B cell (primary cell): ENCODE results near the gene CDA. TPM values are rescaled to one million over a fixed set of nuclear protein-coding genes. Genes with fewer than 3 reads are reported as not detected.

Experiments
- ATAC-seq: fragments of 200-7000 bp; cut with Tn5 transposase; one replicate; pipeline ENCODE4 v1.10.0; 2021; ENCODE audit warnings: low read depth, mild to moderate bottlenecking, moderate number of reproducible peaks, moderate library complexity
- CTCF ChIA-PET: fragments of 350-600 bp; sonication (Branson Sonifier 250); formaldehyde crosslinking; loops from one replicate; lab custom pipeline; 2021; ENCODE audit warnings: antibody characterized with exemption, inconsistent platforms; lab: Charles Lee
- POLR2A ChIA-PET: fragments of 350-600 bp; sonication (Branson Sonifier 250); formaldehyde crosslinking; loops from one replicate; lab custom pipeline; 2021; ENCODE audit warnings: antibody characterized with exemption; lab: Charles Lee
- DNase-seq: peaks from one replicate; pipeline ENCODE4 v3.0.0; 2013
- H2AFZ ChIP-seq: 2 replicates; pipeline ENCODE4 v1.6.1; 2012; ENCODE audit warnings: mild to moderate bottlenecking, low read depth, low read length; ENCODE audit not compliant: insufficient read depth, poor library complexity, severe bottlenecking
- H3K27ac ChIP-seq, 2 donors: 1 replicate in 1 of 2; 2 replicates in 1 of 2; pipeline ENCODE4 v1.5.1; 2012 to 2013; ENCODE audit warnings: low read length in 2 of 2, mild to moderate bottlenecking in 2 of 2, moderate library complexity in 1 of 2
- H3K27me3 ChIP-seq, 4 experiments: fragments of 200-600 bp in 1 of 4; sonication (generic) in 1 of 4; replicated peaks in 1 of 4; 1 replicate in 2 of 4; 2 replicates in 2 of 4; pipeline versions ENCODE4 v1.6.1 to v1.7.0; 2013 to 2016; ENCODE audit warnings: low read length in 3 of 4, mild to moderate bottlenecking in 2 of 4, mixed read lengths in 1 of 4, moderate library complexity in 1 of 4; ENCODE audit not compliant: insufficient read depth in 4 of 4, control insufficient read depth in 3 of 4; ENCODE audit errors: control extremely low read depth in 1 of 4
- H3K36me3 ChIP-seq, 2 experiments: replicated peaks in 1 of 2; 1 replicate in 1 of 2; 2 replicates in 1 of 2; pipeline versions ENCODE4 v1.6.1 to v1.7.1; 2013; ENCODE audit warnings: low read length in 1 of 2; ENCODE audit not compliant: insufficient read depth in 2 of 2, control insufficient read depth in 1 of 2; ENCODE audit errors: control extremely low read depth in 1 of 2, extremely low read depth in 1 of 2
- H3K4me1 ChIP-seq, 2 donors: fragments of 200-600 bp in 1 of 2; sonication (generic) in 1 of 2; 1 replicate in 1 of 2; 2 replicates in 1 of 2; pipeline versions ENCODE4 v1.5.1 to v1.6.1; 2013 to 2017; ENCODE audit warnings: low read length in 2 of 2; ENCODE audit not compliant: control insufficient read depth in 2 of 2, insufficient read depth in 2 of 2
- H3K4me2 ChIP-seq: replicated peaks from 2 replicates; pipeline ENCODE3; 2012; ENCODE audit warnings: mild to moderate bottlenecking, low read depth, low read length; ENCODE audit not compliant: poor library complexity, severe bottlenecking
- H3K4me3 ChIP-seq, 5 experiments: fragments of 200-600 bp in 1 of 5; sonication (generic) in 1 of 5; 1 replicate in 3 of 5; 2 replicates in 2 of 5; pipeline versions ENCODE4 v1.5.1 to v1.7.0; 2011 to 2016; ENCODE audit warnings: low read length in 4 of 5, mild to moderate bottlenecking in 4 of 5, low read depth in 2 of 5, control low read depth in 1 of 5, moderate library complexity in 1 of 5; ENCODE audit not compliant: insufficient read depth in 1 of 5; ENCODE audit errors: control extremely low read depth in 1 of 5, extremely low read depth in 1 of 5
- H3K79me2 ChIP-seq: fragments of 200-600 bp; sonication (generic); one replicate; pipeline ENCODE4 v1.6.0; 2016; ENCODE audit warnings: low read length; ENCODE audit not compliant: control insufficient read depth, insufficient read depth
- H3K9ac ChIP-seq: fragments of 200-600 bp; sonication (generic); 2 replicates; pipeline ENCODE4 v1.6.1; 2017; ENCODE audit warnings: mild to moderate bottlenecking, low read length, moderate library complexity
- H3K9me3 ChIP-seq, 3 donors: one replicate each; pipeline versions ENCODE4 v1.6.1 to v1.7.1; 2013; ENCODE audit warnings: low read length in 2 of 3; ENCODE audit not compliant: control insufficient read depth in 2 of 3, insufficient read depth in 1 of 3; ENCODE audit errors: control extremely low read depth in 1 of 3
- H4K20me1 ChIP-seq: 2 replicates; pipeline ENCODE4 v1.6.0; 2012; ENCODE audit warnings: mild to moderate bottlenecking, low read length; ENCODE audit not compliant: insufficient read depth, control insufficient read depth, poor library complexity, severe bottlenecking
- H3K27ac Mint-ChIP-seq: one replicate; pipeline ENCODE4 v1.8.0; 2021; ENCODE audit warnings: mixed read lengths
- H3K27me3 Mint-ChIP-seq: one replicate; pipeline ENCODE4 v1.8.0; 2021; ENCODE audit warnings: mixed read lengths
- H3K4me1 Mint-ChIP-seq: one replicate; pipeline ENCODE4 v1.8.0; 2021; ENCODE audit warnings: mixed read lengths
- H3K4me3 Mint-ChIP-seq: one replicate; pipeline ENCODE4 v1.8.0; 2021; ENCODE audit warnings: mixed read lengths
- H3K9me3 Mint-ChIP-seq: one replicate; pipeline ENCODE4 v1.8.0; 2022; ENCODE audit warnings: mixed read lengths; ENCODE audit not compliant: insufficient read depth
- CTCF ChIP-seq: fragments of 200-600 bp; IDR thresholded peaks from one replicate; pipeline ENCODE4 v1.8.0; 2022; ENCODE audit warnings: antibody characterized with exemption, mild to moderate bottlenecking
- EZH2 ChIP-seq: IDR thresholded peaks from 2 replicates; pipeline ENCODE4 v1.6.1; 2012; ENCODE audit warnings: borderline replicate concordance, low read depth, mild to moderate bottlenecking, moderate library complexity, low read length; ENCODE audit not compliant: insufficient read depth, poor library complexity, severe bottlenecking
- WGBS: methylation state at CpG from one replicate; pipeline ENCODE4 v1.1.5; 2013; ENCODE audit warnings: missing lambda C conversion rate; ENCODE audit not compliant: insufficient coverage; 5-methylcytosine and 5-hydroxymethylcytosine counted together
- intact Hi-C: fragments of 100-400 bp; cut with micrococcal nuclease; formaldehyde crosslinking; loops from one replicate; pipeline ENCODE4 v1.10.0; 2022
- polyA plus RNA-seq: library from polyadenylated mRNA; depleted of rRNA; stranded (reverse); fragments of >200 nt; gene quantifications from 2 replicates; pipeline ENCODE4 v1.2.3, GENCODE V29; 2012
- total RNA-seq, 2 donors: library from RNA; stranded (reverse); fragments of 120-200 nt in 1 of 2; gene quantifications; 1 replicate in 1 of 2; 2 replicates in 1 of 2; pipeline versions ENCODE4 v1.2.3 to v1.2.4, GENCODE V29; 2013 to 2022

CDA gene
- total and polyA plus RNA-seq, 2 donors (not counting 1 experiment from before 2014, with no cell fraction given) = 0.64 TPM; not detected in 1

GRCh38 chr1:20641975-20642374, 53.1 kb downstream of the CDA start:
- POLR2A ChIA-PET = no interaction called here
- TF ChIP-seq EZH2 = no peak
- TF ChIP-seq CTCF = no peak

GRCh38 chr1:20643080-20643479, 54.2 kb downstream of the CDA start:
- no peak for TF ChIP-seq CTCF
- no peak for TF ChIP-seq EZH2
- ATAC-seq = no peak
- no peaks in the 10 kb centered on the region for H3K4me1 Mint-ChIP-seq
- H3K4me2 ChIP-seq = no peak overlapping the region
- 77% methylated on average over 6 of the region's 6 CpGs for WGBS
- H3K36me3 ChIP-seq = peaks cover 0 to 14% of the 10 kb centered on the region in 2 experiments
- ChIA-PET CTCF (interaction anchor here (2.3 to 4.4 kb wide), 2 partner anchors 11 to 118 kb away, joined by 8 to 27 read pairs; partner anchors contain the start of gene PINK1), POLR2A (no interaction called here)
- no peak overlapping the region for H3K27ac ChIP-seq
- no peak overlapping the region for H2AFZ ChIP-seq
- H3K79me2 ChIP-seq = no peaks in the 10 kb centered on the region
- H3K9ac ChIP-seq = no peak overlapping the region
- H3K9me3 Mint-ChIP-seq = no peaks in the 10 kb centered on the region
- H3K27me3 Mint-ChIP-seq = no peaks in the 10 kb centered on the region
- no peaks in the 10 kb centered on the region for H3K4me1 ChIP-seq
- H3K4me3 Mint-ChIP-seq = no peak overlapping the region
- no peaks in the 10 kb centered on the region for H4K20me1 ChIP-seq
- intact Hi-C loops = no loop called here
- H3K9me3 ChIP-seq = no peaks in the 10 kb centered on the region
- H3K4me3 ChIP-seq = no peak overlapping the region
- no peaks in the 10 kb centered on the region for H3K27me3 ChIP-seq
- no peak for DNase-seq
- H3K27ac Mint-ChIP-seq = no peak overlapping the region

More at GRCh38 chr1:20641975-20642374, 53.1 kb downstream of the CDA start:
- Histone ChIP-seq H3K79me2 (no peaks in the 10 kb centered on the region), H3K36me3 (peaks cover 0 to 12% of the 10 kb centered on the region in 2 experiments), H3K4me1 (no peaks in the 10 kb centered on the region), H3K4me2 (no peak overlapping the region), H3K9me3 (no peaks in the 10 kb centered on the region), H3K27ac (no peak overlapping the region), H3K9ac (no peak overlapping the region), H3K4me3 (no peak overlapping the region), H3K27me3 (no peaks in the 10 kb centered on the region), H4K20me1 (no peaks in the 10 kb centered on the region), H2AFZ (no peak overlapping the region)
- H3K27me3 Mint-ChIP-seq = no peaks in the 10 kb centered on the region
- H3K27ac Mint-ChIP-seq = no peak overlapping the region
- CTCF ChIA-PET = interaction anchor here (2.3 to 4.4 kb wide), 2 partner anchors 9 to 117 kb away, joined by 8 to 27 read pairs; partner anchors contain the start of gene PINK1
- ATAC-seq (no peak), DNase-seq (no peak)
- WGBS = 86% methylated on average over 10 of the region's 10 CpGs
- H3K9me3 Mint-ChIP-seq = no peaks in the 10 kb centered on the region
- H3K4me1 Mint-ChIP-seq = no peaks in the 10 kb centered on the region
- intact Hi-C loops = no loop called here
- H3K4me3 Mint-ChIP-seq = no peak overlapping the region
